Articular chondrocyte of knee joint (primary cell): Measurements from ENCODE around the gene UGT1A1. TPM values are rescaled to one million over a fixed set of nuclear protein-coding genes. Genes with fewer than 3 reads are reported as not detected.

Experiments
- total RNA-seq: library from RNA; depleted of rRNA; stranded (reverse); fragments of >200 nt; gene quantifications from 2 replicates; pipeline ENCODE4 v1.2.3, GENCODE V29; 2012

UGT1A1 gene
- not detected in 2 replicates for total RNA-seq

GRCh38 chr2:233760043-233760442 lies at the start of gene UGT1A1:
Gene UGT1A1 (plus strand): TSS chr2:233760270. CDS start chr2:233760288, 18 bp downstream.

GRCh38 chr2:233712611-233713261 lies 47.3 kb upstream of the UGT1A1 start, which contains the start of gene UGT1A5:
Gene UGT1A5 (plus strand): TSS chr2:233712907. CDS start chr2:233712992, 85 bp downstream.

GRCh38 chr2:233718552-233718951 lies 41.5 kb upstream of the UGT1A1 start, which contains the start of gene UGT1A4:
Gene UGT1A4 (plus strand): TSS chr2:233718736. CDS start chr2:233718821, 85 bp downstream.

GRCh38 chr2:233728723-233729301 lies 31.3 kb upstream of the UGT1A1 start, which contains the start of gene UGT1A3:
Gene UGT1A3 (plus strand): TSS chr2:233729042. CDS start chr2:233729127, 85 bp downstream.

GRCh38 chr2:233778030-233778429 lies 18.0 kb downstream of the UGT1A1 start, which contains the start of gene MROH2A:
Gene MROH2A (plus strand): TSS chr2:233778330. CDS start chr2:233779359, 1,029 bp downstream.

Other genes with a start within 250 kb of the UGT1A1 start
- 46.6 and 48.2 TPM in 2 replicates for gene USP40, start 193.5 kb upstream of the UGT1A1 start, total RNA-seq
- gene UGT1A8, start 142.6 kb upstream of the UGT1A1 start, total RNA-seq: not detected in 2 replicates
- gene UGT1A10, start 123.8 kb upstream of the UGT1A1 start, total RNA-seq: not detected in 2 replicates
- not detected in 2 replicates for gene UGT1A9, start 88.4 kb upstream of the UGT1A1 start, total RNA-seq
- not detected in 2 replicates for gene UGT1A7, start 78.4 kb upstream of the UGT1A1 start, total RNA-seq
- not detected in 2 replicates for gene UGT1A6, start 67.4 kb upstream of the UGT1A1 start, total RNA-seq
- not detected in 2 replicates for gene UGT1A5, start 47.4 kb upstream of the UGT1A1 start, total RNA-seq
- gene UGT1A4, start 41.5 kb upstream of the UGT1A1 start, total RNA-seq: not detected in 2 replicates
- gene UGT1A3, start 31.2 kb upstream of the UGT1A1 start, total RNA-seq: not detected in 2 replicates
- gene MROH2A, start 18.1 kb downstream of the UGT1A1 start, total RNA-seq: not detected in 2 replicates
- gene HJURP, start 94.3 kb downstream of the UGT1A1 start, total RNA-seq: 9.7 and 18.8 TPM in 2 replicates
- gene TRPM8, start 157.1 kb downstream of the UGT1A1 start, total RNA-seq: 0.76 TPM in 1 of 2 replicates, not detected in the other